Loucy (cell line): ENCODE measurements around the gene TMEM163.

Experiments used
- CTCF ChIP-seq: fragments of 200-600 bp; sonication (generic); conservative IDR thresholded peaks from 2 replicates; pipeline ENCODE4 v1.5.1; 2014; ENCODE audit warnings: mild to moderate bottlenecking, antibody characterized with exemption, low read length
- EZH2phosphoT487 ChIP-seq: fragments of 200-600 bp; IDR thresholded peaks from 2 replicates; pipeline ENCODE4 v1.6.1; 2018; ENCODE audit warnings: antibody characterized with exemption, mild to moderate bottlenecking, moderate library complexity, borderline replicate concordance

GRCh38 chr2:134693359-134694330 is 25.2 kb downstream of the TMEM163 start:
- TF ChIP-seq CTCF (no peak), EZH2phosphoT487 (no peak)
